ENCODE measurements around the gene TUBA8.
"Not testable (repeated sequence)": the region's sequence is repeated elsewhere in the genome, so short reads cannot be mapped to it uniquely, and the experiment has no call there.

TUBA8 gene

GRCh38 chr22:18108187-18108586 lies 2.4 kb upstream of the TUBA8 start:
- no peak for DNase-seq

DNA sequence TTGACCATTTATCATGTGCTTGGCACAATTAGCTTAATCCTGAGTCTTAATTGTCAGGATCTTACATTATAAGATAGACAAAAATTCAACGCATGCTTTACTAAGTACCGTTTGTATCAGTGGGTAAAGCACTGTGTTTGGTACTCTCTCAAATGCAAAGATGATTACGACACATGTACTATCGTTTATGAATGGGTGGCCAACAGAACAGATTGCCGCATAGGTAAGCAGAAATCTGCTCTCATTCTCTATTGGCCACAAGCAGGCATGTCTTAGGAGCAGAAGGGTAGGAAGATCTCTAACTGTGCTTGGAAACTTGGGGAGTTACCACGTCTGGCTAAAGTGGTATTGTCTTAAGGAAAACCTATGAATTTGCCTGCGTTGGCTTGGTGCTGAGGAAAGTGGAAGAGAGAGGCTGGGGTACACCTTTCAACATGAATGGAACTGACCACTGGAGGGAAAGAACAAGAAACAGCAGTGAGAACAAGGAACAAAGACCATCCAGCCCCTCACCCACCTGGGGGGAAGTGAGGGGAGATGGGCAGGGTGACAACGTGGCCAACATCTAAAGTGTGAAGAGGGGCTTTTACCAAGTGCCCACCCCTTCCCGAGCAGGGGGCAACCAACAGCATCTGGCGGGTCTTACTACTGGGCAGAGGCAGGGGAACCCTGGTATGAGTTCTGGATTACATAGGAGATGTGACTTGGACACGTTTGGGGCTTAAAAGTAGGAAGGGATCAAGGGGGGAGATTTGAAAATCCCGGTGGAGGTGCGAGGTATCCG lies 1.0 kb upstream of the TUBA8 start:
- DNase-seq: no peak

GRCh38 chr22:18110954-18111758 lies 547 bp downstream of the TUBA8 start:
- DNase-seq: no peak

GRCh38 chr22:18111759-18112330 lies 1.2 kb downstream of the TUBA8 start:
- DNase-seq: no peak

DNA sequence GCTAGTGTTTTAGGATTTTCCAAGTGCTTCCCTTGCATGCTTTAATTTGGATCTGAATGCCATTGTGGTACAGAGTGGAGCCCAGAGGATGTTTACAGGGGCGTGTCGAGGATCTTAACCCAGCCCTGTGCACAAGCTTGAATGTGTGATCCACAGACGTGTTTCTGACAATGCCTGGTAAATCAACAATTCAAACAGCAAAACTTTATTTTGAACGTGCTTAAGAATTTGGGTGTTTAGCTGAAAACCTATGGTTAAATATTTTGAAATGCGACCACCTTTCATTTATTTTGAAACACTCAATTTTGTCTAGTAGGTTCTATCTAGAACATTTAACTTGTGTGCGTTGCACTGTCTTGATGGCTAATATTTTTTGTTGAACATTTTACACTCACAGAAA lies 1.8 kb downstream of the TUBA8 start:
- no peak for DNase-seq

DNA sequence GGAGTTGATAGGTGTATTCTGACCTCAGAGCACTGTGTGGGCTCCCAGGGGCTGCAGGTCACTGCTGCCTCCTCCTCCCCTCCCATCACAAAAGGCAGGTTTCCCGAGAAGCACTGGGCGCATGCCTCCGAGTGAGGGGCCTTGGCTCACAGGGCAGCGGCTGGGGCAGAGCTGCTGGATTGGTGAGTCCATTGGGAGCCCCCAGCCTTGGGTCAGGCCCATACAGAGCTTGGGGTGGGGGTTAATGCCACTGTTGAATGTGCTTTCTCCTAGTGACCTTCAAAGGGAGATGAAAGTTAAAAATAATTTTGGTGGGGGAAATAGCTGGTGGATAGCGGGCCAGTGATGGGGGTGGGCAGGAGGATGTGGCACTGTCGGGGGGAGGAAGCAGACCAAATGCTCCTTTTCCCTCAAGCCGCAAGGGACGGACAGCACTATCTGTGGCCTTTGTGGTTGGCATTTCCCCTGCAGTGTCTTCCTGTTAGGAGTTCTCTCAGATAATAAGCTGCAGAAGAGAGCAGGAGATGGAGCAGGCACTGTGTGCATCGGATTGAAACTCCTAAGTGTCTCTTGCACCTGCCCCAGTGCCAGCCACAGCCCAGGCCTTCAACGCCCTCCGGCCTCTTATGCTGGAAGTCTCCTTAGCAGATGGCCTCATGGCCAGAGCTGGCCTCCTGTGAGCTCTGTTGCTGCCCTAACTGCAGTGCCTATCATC lies 3.2 kb downstream of the TUBA8 start:
- no peak for DNase-seq

- DNase-seq: no peak
Measured at GRCh38 chr22:18114495-18114894, 3.9 kb downstream of the TUBA8 start.

DNA sequence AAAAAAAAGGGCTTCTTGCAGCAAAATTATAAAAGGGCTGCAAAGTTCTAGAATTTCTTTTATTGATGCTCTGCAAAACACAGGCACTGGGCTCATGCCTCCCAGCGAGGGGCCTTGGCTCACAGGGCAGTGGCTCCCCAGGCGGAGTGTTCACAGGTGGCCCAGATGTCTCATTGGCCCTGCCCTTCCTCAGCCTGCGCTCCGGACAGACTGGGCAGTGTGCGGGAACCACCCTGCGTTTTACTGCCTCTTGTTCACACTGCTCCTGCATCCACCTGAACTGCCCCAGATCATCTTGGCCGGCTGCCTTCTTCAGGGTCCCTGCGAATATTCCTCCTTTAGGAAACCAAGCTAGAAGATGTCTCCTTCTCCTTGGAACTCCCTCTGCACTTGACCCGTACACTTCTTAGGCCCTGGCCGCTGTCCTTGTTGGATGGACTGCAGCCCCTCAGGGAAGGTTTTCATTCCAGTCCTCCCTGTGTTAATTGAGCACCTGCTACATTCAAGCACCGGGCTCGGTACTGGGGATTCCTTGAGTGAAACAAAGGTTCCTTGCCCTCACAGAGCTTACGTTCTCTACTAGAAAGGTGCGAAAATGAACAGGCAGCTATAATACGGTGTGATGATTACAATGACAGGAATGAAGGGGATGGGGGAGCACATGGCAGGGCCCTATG lies 4.5 kb downstream of the TUBA8 start:
- no peak for DNase-seq

DNA sequence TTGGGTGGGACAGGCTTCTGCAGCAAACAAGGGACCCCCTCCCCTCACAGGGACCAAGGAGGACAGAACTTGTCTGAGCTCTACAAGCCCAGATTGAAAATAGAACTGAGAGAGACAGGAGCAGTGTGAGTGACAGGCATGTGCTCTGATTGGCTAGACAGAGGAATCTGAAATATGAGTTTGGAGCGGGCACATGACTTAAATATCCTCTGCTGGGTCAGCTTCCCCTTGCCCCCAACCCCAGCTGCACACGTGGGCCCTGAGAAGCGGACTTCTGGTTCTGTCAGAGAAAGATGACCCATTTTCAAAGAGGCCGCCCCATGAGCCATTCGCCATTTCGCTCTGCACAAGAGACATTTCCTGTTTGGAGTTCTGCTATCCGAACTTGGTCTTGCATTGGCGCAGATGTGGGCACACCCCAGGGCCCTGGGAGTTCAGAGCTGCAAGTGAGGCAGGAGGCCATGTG lies 5.3 kb downstream of the TUBA8 start:
- DNase-seq: no peak

- DNase-seq: no peak
Measured at GRCh38 chr22:18116634-18117033, 6.0 kb downstream of the TUBA8 start.

DNA sequence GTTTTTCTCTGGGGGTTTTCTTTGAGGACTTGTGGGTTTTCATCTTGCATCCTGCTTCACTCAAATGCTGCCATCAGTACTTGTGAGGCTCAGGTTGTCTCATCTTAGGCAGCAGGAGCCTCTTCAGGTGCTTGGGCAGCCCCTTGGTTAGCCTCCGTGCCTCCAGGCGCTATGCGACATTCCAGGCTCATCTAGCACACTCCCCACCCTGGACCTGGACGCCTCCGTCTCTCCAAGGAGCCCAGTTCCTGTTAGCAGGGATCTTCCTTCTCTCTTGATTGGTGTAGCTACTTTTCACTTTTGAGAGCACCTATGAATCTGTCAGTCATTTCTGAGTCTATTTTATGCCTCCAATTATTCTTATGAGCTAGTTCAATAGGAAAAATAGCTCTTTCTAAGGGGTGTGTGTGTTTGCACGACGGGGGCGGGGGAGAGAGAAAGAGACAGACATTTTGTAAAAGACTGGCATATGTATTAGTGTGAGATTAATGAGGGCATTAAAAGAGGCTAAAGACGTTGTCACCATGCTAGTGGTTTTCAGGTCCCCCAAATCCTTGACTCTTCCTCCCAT lies 7.8 kb downstream of the TUBA8 start:
- no peak for DNase-seq

DNA sequence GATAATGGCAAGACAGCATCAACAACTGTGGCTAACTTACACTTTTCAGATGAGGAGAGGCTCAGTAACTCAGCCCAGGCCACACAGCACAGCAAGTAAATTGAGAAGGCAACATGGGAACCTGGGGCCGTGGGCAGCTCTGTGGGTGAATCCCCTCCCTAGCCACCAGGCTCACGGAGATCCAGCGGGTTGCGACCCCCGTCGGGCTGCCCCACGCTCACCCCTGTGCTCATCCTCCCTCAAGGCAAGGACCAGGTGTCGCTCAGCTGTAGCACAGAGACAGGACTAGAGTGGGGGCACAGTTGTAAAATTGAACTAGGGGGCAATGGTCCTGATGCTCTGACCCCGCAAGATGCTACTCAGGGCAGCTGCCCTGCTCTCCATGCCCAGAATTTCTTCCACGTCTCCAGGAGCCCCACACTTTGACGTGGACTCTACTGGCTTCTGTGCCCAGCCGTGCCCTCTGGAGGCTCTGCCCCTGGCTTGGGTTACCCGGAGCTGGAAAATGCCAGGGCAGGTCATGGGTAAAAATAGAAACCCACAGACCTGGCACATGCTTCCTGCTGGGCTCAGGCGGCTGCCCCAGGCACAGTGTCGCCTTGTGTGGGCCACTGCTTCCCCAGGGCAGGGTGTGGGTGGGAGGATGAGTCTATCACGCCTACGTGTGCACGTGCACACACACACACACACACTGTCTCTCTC lies 9.0 kb downstream of the TUBA8 start:
- DNase-seq: no peak

- no peak for DNase-seq
Measured at GRCh38 chr22:18120857-18121256, 10.2 kb downstream of the TUBA8 start.

DNA sequence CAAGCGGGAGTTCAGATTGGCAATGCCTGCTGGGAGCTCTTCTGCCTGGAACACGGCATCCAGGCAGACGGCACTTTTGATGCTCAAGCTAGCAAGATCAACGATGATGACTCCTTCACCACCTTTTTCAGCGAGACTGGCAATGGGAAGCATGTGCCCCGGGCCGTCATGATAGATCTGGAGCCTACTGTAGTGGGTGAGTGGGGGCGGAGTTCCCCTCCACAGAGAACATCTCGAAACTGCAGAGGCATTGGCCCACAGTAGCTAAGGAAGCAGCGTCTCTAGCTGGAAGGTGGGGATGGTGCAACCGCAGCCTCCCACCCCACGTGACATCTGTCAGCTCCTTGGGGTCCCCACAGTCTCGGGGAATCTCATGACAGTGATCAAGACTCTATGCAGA lies 10.9 kb downstream of the TUBA8 start:
- no peak for DNase-seq

- DNase-seq: no peak
Measured at GRCh38 chr22:18121954-18122554, 11.4 kb downstream of the TUBA8 start.

DNA sequence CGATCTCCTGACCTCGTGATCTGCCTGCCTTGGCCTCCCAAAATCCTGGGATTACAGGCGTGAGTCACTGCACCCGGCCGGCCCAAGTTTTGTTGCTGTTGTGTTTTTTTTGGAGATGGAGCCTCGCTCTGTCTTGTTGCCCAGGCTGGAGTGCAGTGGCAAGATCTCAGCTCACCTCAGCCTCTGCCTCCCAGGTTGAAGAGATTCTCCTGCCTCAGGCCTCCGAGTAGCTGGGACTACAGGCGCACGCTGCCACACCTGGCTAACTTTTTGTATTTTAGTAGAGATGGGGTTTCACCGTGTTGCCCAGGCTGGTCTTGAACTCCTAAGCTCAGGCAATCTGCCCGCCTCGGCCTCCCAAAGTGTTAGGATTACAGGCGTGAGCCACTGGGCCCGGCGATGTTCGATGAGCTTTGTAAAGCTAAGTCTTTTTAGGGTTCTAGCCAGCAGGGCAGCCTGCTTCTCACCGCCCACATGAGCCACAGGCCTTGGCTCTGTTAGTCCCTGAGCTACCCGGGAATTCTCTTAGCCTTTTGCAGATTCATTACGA lies 12.9 kb downstream of the TUBA8 start:
- not testable (repeated sequence) for DNase-seq

- DNase-seq: no peak
Measured at GRCh38 chr22:18126606-18127005, 16.0 kb downstream of the TUBA8 start.

GRCh38 chr22:18130018-18130417 lies 19.4 kb downstream of the TUBA8 start:
- no peak for DNase-seq

DNA sequence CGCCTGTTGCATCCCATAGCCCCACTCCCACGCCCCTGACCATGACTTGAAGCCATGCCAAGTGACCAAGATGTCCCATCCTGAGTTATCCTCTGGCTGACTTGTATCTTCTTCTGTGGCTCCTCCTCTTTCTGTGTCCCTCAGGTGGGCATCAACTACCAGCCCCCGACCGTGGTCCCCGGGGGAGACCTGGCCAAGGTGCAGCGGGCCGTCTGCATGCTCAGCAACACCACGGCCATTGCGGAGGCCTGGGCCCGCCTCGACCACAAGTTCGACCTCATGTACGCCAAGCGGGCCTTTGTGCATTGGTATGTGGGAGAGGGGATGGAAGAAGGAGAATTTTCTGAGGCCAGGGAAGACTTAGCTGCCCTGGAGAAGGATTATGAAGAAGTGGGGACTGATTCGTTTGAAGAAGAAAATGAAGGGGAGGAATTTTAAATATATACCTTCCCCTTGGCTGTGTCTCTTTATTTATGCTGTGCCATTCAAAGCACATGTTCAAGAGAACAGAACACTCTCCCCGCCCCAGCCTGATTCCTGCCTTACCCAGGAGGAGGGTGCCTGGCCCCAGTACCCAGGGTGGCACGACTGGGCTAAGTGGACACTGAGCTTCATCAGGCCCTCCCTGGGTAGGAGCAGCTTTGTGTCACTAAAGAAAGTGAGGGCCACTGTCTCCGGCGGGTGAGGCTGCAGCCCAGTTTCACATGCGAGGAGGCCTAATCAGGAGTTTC lies 20.3 kb downstream of the TUBA8 start:
- no peak for DNase-seq

- DNase-seq: no peak
Measured at GRCh38 chr22:18133452-18133851, 22.8 kb downstream of the TUBA8 start.

Measured in NK-92 treated with Interleukin-12 subunit alpha and Interleukin-12 subunit beta, amount 100 ng/mL, for 24 hours (cell line).